Trophoblast cell (in vitro differentiated cells and primary cell): ENCODE results near the gene TLE5.

Experiments used
- DNase-seq, 2 donors: peaks; one replicate each; pipeline ENCODE4 v3.0.0-alpha.2; 2016
- H2AFZ ChIP-seq: 2 replicates; pipeline ENCODE4 v1.6.1; 2013; ENCODE audit warnings: low read length, moderate library complexity, mild to moderate bottlenecking; ENCODE audit not compliant: insufficient read depth, poor library complexity
- H2AK5ac ChIP-seq: 2 replicates; pipeline ENCODE4 v1.6.1; 2013; ENCODE audit warnings: mild to moderate bottlenecking, low read length
- H2BK120ac ChIP-seq: 2 replicates; pipeline ENCODE4 v1.6.1; 2013; ENCODE audit warnings: low read length, mild to moderate bottlenecking, moderate library complexity; ENCODE audit not compliant: insufficient read depth, poor library complexity
- H2BK12ac ChIP-seq: 2 replicates; pipeline ENCODE4 v1.6.1; 2013; ENCODE audit warnings: mild to moderate bottlenecking, low read length, moderate library complexity
- H2BK5ac ChIP-seq: 2 replicates; pipeline ENCODE4 v1.6.1; 2013; ENCODE audit warnings: low read length, low read depth, moderate library complexity, mild to moderate bottlenecking; ENCODE audit not compliant: poor library complexity
- H3K14ac ChIP-seq: 2 replicates; pipeline ENCODE4 v1.6.1; 2013; ENCODE audit warnings: mild to moderate bottlenecking, low read length
- H3K18ac ChIP-seq: 2 replicates; pipeline ENCODE4 v1.6.1; 2013; ENCODE audit warnings: mild to moderate bottlenecking, low read length
- H3K23ac ChIP-seq: 2 replicates; pipeline ENCODE4 v1.6.1; 2013; ENCODE audit warnings: low read length
- H3K27ac ChIP-seq: 2 replicates; pipeline ENCODE4 v1.5.1; 2013; ENCODE audit warnings: low read depth, mild to moderate bottlenecking, inconsistent platforms, low read length, moderate library complexity
- H3K27me3 ChIP-seq: 2 replicates; pipeline ENCODE4 v1.6.1; 2013; ENCODE audit warnings: inconsistent platforms, mild to moderate bottlenecking, low read length, moderate library complexity; ENCODE audit not compliant: insufficient read depth
- H3K36me3 ChIP-seq, 2 experiments: 1 replicate in 1 of 2; 2 replicates in 1 of 2; pipeline ENCODE4 v1.6.1; 2013; ENCODE audit warnings: low read length in 2 of 2, mild to moderate bottlenecking in 2 of 2, moderate library complexity in 1 of 2; ENCODE audit not compliant: insufficient read depth in 2 of 2, control insufficient read depth in 1 of 2
- H3K4ac ChIP-seq: 2 replicates; pipeline ENCODE4 v1.6.1; 2013; ENCODE audit warnings: low read depth, mild to moderate bottlenecking, low read length, moderate library complexity
- H3K4me1 ChIP-seq, 2 experiments: 1 replicate in 1 of 2; 2 replicates in 1 of 2; pipeline ENCODE4 v1.6.1; 2013; ENCODE audit warnings: low read length in 2 of 2, mild to moderate bottlenecking in 2 of 2, moderate library complexity in 1 of 2; ENCODE audit not compliant: insufficient read depth in 2 of 2, control insufficient read depth in 1 of 2
- H3K4me2 ChIP-seq: 2 replicates; pipeline ENCODE4 v1.6.1; 2013; ENCODE audit warnings: inconsistent platforms, mild to moderate bottlenecking, low read length, moderate library complexity
- H3K4me3 ChIP-seq: 2 replicates; pipeline ENCODE4 v1.5.1; 2013; ENCODE audit warnings: mild to moderate bottlenecking, low read depth, low read length, inconsistent platforms
- H3K79me1 ChIP-seq: one replicate; pipeline ENCODE4 v1.6.1; 2013; ENCODE audit warnings: low read length
- H3K79me2 ChIP-seq: 2 replicates; pipeline ENCODE4 v1.6.1; 2013; ENCODE audit warnings: low read length, mild to moderate bottlenecking; ENCODE audit not compliant: control insufficient read depth, insufficient read depth, poor library complexity
- H3K9ac ChIP-seq: 2 replicates; pipeline ENCODE4 v1.6.1; 2013; ENCODE audit warnings: mild to moderate bottlenecking, low read length
- H3K9me3 ChIP-seq: 2 replicates; pipeline ENCODE4 v1.6.1; 2013; ENCODE audit warnings: low read depth, mild to moderate bottlenecking, control low read depth, inconsistent platforms, low read length; ENCODE audit not compliant: insufficient read depth
- H4K12ac ChIP-seq: 2 replicates; pipeline ENCODE4 v1.6.1; 2013; ENCODE audit warnings: low read depth, mild to moderate bottlenecking, low read length, moderate library complexity
- H4K8ac ChIP-seq: 2 replicates; pipeline ENCODE4 v1.6.1; 2013; ENCODE audit warnings: low read depth, mild to moderate bottlenecking, low read length, moderate library complexity
- H4K91ac ChIP-seq: one replicate; pipeline ENCODE4 v1.6.1; 2013; ENCODE audit warnings: low read depth, mild to moderate bottlenecking, low read length, moderate library complexity
- WGBS: extraction: QIAGEN DNeasy Blood & Tissue Kit; methylation state at CpG from one replicate; pipeline ENCODE4 v1.1.7; 2013; ENCODE audit warnings: missing lambda C conversion rate; ENCODE audit not compliant: insufficient read length, insufficient coverage; ENCODE audit errors: extremely low coverage; 5-methylcytosine and 5-hydroxymethylcytosine counted together

TLE5 gene

DNA sequence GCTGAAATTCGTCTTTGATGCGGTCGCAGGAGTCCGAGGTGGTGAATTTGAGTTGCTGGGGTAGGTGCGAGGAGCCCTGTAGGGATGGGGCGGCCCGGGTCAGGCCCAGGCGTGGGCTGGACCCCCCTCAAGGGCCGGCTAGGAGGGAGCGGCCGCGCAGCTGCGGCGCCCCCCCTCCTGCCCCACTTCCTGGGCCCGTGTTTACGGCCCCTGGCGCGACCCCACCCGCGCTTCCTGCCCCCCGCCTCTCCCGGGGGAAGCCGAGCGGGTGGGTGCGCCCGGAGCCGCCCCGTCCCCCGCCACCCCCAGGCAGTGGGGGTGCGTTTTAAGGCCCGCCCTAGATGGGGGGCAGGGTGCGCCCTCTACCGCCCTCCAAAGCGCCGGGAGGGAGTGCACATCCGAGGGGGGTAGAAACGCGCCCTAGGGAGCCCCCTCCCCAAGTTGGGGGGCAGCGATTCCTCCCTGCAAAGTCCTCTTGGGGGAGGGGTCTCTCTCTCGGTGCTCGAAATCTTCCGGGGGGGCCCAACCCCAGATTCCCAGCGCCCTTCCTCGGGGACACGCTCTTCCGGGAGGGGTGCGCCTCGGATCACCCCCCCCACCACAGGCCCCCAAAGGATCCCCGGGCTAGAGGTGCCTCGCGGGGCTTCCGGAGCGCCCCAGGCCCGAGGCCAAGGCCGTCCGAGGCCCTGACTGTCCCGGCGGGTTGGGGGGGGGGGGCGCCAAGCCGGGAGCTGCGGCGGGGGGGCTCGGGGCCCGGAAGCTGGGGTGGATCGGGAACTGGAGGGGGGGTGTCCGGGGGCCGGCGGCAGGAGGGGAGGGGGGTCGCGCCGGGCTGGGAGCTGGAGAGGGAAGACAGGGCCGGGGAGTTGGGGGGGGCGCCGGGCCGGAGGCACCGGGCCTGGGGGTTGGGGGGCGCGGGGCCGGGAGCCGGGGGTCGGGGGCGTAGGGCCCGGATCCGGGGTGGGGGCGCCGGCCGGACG lies 823 bp downstream of the TLE5 start:
- WGBS, result no CpG with 5 or more reads among the region's 88 CpGs
- Histone ChIP-seq H3K9ac (peak overlapping the region; percentile 80), H3K18ac (peak overlapping the region; percentile 89), H2BK12ac (no peak overlapping the region), H3K27ac (peak overlapping the region; percentile 18), H3K14ac (peak overlapping the region; percentile 96), H2BK5ac (peak overlapping the region; percentile 64), H4K12ac (peak overlapping the region; percentile 83), H3K4me2 (peak overlapping the region; percentile 93), H3K23ac (no peak overlapping the region), H3K4me3 (peak overlapping the region; percentile 74), H4K91ac (peak overlapping the region; percentile 96), H3K27me3 (no peaks in the 10 kb centered on the region), H3K9me3 (no peaks in the 10 kb centered on the region), H3K4ac (peak overlapping the region; percentile 61), H3K79me1 (peaks cover 10% of the 10 kb centered on the region), H2AK5ac (peak overlapping the region; percentile 49), H3K36me3 (peaks cover 28 to 31% of the 10 kb centered on the region in 2 experiments), H2AFZ (peak overlapping the region; percentile 17), H3K79me2 (peaks cover 5% of the 10 kb centered on the region), H2BK120ac (peak overlapping the region; percentile 44), H4K8ac (peak overlapping the region; percentile 92), H3K4me1 (peaks cover 8 to 10% of the 10 kb centered on the region in 2 experiments)
- DNase-seq, result no peak

DNA sequence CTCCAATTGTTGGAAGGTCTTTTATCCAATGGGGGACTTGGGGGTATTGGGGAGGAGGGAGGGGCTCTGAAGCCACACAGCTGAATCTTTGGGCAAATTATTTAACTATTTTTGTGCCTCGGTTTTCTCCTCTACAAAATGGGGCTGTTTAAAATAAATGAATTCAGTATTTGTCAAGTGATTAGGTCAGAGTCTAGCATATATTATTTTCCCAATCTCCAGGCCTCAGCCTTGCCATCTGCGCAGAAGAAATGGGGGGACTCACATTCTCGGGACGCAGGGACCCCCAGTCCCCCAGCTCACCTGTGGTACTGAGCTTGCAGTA lies 1.5 kb downstream of the TLE5 start:
- Histone ChIP-seq H2BK120ac (peak overlapping the region; percentile 44), H2AK5ac (peak overlapping the region; percentile 5)
- WGBS, result no CpG with 5 or more reads among the region's 4 CpGs

DNA sequence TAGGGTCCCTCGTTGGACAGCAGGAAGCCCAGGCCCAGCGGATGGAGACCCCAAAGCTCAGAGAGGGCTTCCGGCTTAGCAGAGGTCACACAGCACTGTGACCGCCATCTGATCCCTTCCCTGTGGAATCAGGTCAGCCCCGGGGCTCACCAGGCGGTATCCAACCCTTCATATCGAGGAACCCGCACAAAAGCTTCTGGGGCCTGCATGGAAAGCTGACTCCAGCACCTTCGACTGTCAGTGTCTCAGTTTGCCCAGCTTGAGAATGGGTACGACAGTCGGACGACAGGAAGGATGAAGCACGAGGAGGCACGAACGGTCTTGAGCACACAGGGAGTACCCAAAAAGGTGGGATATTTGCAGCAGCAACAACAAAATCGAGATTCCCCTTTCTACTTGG lies 2.6 kb downstream of the TLE5 start:
- no peak overlapping the region for H3K14ac ChIP-seq
- H4K8ac ChIP-seq, result no peak overlapping the region
- H3K4me2 ChIP-seq, result no peak overlapping the region
- H2BK120ac ChIP-seq, result peak overlapping the region; percentile 15
- H2AK5ac ChIP-seq, result peak overlapping the region; percentile 23
- H3K36me3 ChIP-seq, result peaks cover 40 to 43% of the 10 kb centered on the region in 2 experiments
- H2AFZ ChIP-seq, result no peak overlapping the region
- no CpG with 5 or more reads among the region's 16 CpGs for WGBS
- no peak overlapping the region for H3K9ac ChIP-seq
- peak in 1 of 2 donors; percentile 48 for DNase-seq
- peaks cover 5% of the 10 kb centered on the region for H3K79me2 ChIP-seq
- no peaks in the 10 kb centered on the region for H3K27me3 ChIP-seq
- peak overlapping the region; percentile 48 for H3K18ac ChIP-seq
- H3K79me1 ChIP-seq, result peaks cover 10% of the 10 kb centered on the region
- no peak overlapping the region for H3K27ac ChIP-seq
- peaks cover 4% of the 10 kb centered on the region for H3K9me3 ChIP-seq
- peaks cover 14 to 22% of the 10 kb centered on the region in 2 experiments for H3K4me1 ChIP-seq
- peak overlapping the region; percentile 11 for H3K4me3 ChIP-seq
- H2BK5ac ChIP-seq, result peak overlapping the region; percentile 34
- no peak overlapping the region for H3K23ac ChIP-seq
- peak overlapping the region; percentile 37 for H4K12ac ChIP-seq
- no peak overlapping the region for H2BK12ac ChIP-seq
- H4K91ac ChIP-seq, result no peak overlapping the region
- H3K4ac ChIP-seq, result no peak overlapping the region

More for the DNA sequence above, 1.5 kb downstream of the TLE5 start:
- H3K4me1 ChIP-seq, result peaks cover 9 to 13% of the 10 kb centered on the region in 2 experiments
- H3K9me3 ChIP-seq, result peaks cover under 1% of the 10 kb centered on the region
- H3K9ac ChIP-seq, result no peak overlapping the region
- H4K8ac ChIP-seq, result peak overlapping the region; percentile 92
- no peak overlapping the region for H3K23ac ChIP-seq
- peak overlapping the region; percentile 93 for H3K4me2 ChIP-seq
- no peak for DNase-seq
- no peak overlapping the region for H4K12ac ChIP-seq
- H3K14ac ChIP-seq, result peak overlapping the region; percentile 96
- H3K79me2 ChIP-seq, result peaks cover 5% of the 10 kb centered on the region
- H3K27me3 ChIP-seq, result no peaks in the 10 kb centered on the region
- H3K27ac ChIP-seq, result no peak overlapping the region
- H3K79me1 ChIP-seq, result peaks cover 10% of the 10 kb centered on the region
- H4K91ac ChIP-seq, result no peak overlapping the region
- H3K4me3 ChIP-seq, result peak overlapping the region; percentile 74
- H3K18ac ChIP-seq, result peak overlapping the region; percentile 89
- H2AFZ ChIP-seq, result no peak overlapping the region
- no peak overlapping the region for H3K4ac ChIP-seq
- H2BK5ac ChIP-seq, result no peak overlapping the region
- H2BK12ac ChIP-seq, result no peak overlapping the region
- H3K36me3 ChIP-seq, result peaks cover 28 to 32% of the 10 kb centered on the region in 2 experiments

DNA sequence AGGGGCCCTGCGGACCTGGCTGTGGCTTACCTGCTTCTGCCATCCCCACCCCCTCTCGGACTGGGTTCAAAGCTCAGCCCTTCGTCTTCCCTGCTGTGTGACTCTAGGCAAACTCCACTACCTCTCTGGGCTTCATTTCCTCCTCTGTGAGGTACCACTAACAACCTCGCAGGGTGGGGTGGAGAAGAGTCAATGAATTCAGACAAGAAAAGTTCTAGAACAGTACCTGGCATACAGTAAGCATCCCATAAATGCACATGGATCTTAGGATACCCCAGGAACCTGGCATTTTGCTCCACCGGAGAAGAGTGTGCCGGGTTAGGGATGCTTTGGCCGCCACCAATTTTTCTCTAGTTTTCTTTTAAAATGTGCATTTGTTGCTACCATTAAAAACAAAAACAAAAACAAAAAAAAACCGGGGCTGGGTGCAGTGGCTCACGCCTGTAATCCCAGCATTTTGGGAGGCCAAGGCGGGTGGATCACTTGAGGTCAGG lies 3.4 kb downstream of the TLE5 start:
- peaks cover 14 to 22% of the 10 kb centered on the region in 2 experiments for H3K4me1 ChIP-seq
- no peak overlapping the region for H2BK120ac ChIP-seq
- H3K4me2 ChIP-seq, result no peak overlapping the region
- no peak overlapping the region for H2AK5ac ChIP-seq
- H3K9me3 ChIP-seq, result peaks cover 4% of the 10 kb centered on the region
- H4K12ac ChIP-seq, result no peak overlapping the region
- no peak overlapping the region for H2AFZ ChIP-seq
- DNase-seq, result no peak
- H3K79me1 ChIP-seq, result peaks cover 10% of the 10 kb centered on the region
- H3K18ac ChIP-seq, result no peak overlapping the region
- H3K36me3 ChIP-seq, result peaks cover 47 to 51% of the 10 kb centered on the region in 2 experiments
- no peak overlapping the region for H3K14ac ChIP-seq
- no peak overlapping the region for H4K8ac ChIP-seq
- WGBS, result no CpG with 5 or more reads among the region's 10 CpGs
- H3K27me3 ChIP-seq, result no peaks in the 10 kb centered on the region
- no peak overlapping the region for H2BK12ac ChIP-seq
- H2BK5ac ChIP-seq, result no peak overlapping the region
- H3K4me3 ChIP-seq, result no peak overlapping the region
- peaks cover 5% of the 10 kb centered on the region for H3K79me2 ChIP-seq
- no peak overlapping the region for H4K91ac ChIP-seq
- H3K4ac ChIP-seq, result no peak overlapping the region
- no peak overlapping the region for H3K27ac ChIP-seq
- no peak overlapping the region for H3K23ac ChIP-seq
- H3K9ac ChIP-seq, result no peak overlapping the region
